GM23248 (cell line): Measurements from ENCODE around the gene GAB3. TPM values are rescaled to one million over a fixed set of nuclear protein-coding genes. Genes with fewer than 3 reads are reported as not detected.
A peak's percentile ranks its signal among the peaks of the same experiment; 100 is the strongest.

Experiments
- DNase-seq: peaks from one replicate; pipeline ENCODE4 v3.0.0-alpha.2; 2015
- H2AFZ ChIP-seq: fragments of 200-600 bp; sonication (generic); 2 replicates; pipeline ENCODE4 v1.6.1; 2016; ENCODE audit warnings: antibody characterized with exemption
- H3F3A ChIP-seq: fragments of 200-600 bp; sonication (generic); 2 replicates; pipeline ENCODE4 v1.6.1; 2016; ENCODE audit warnings: mild to moderate bottlenecking, antibody characterized with exemption, mixed run types; ENCODE audit not compliant: insufficient read depth
- H3K27ac ChIP-seq: fragments of 200-600 bp; sonication (generic); 2 replicates; pipeline ENCODE4 v1.5.1; 2016; ENCODE audit warnings: mild to moderate bottlenecking
- H3K27me3 ChIP-seq: fragments of 200-600 bp; sonication (generic); replicated peaks from 2 replicates; pipeline ENCODE4 v1.6.1; 2016; ENCODE audit warnings: mild to moderate bottlenecking; ENCODE audit not compliant: insufficient read depth
- H3K36me3 ChIP-seq: fragments of 200-600 bp; sonication (generic); 2 replicates; pipeline ENCODE4 v1.6.1; 2016; ENCODE audit warnings: low read depth, mild to moderate bottlenecking
- H3K4me1 ChIP-seq: fragments of 200-600 bp; sonication (generic); 2 replicates; pipeline ENCODE4 v1.6.1; 2016; ENCODE audit warnings: mild to moderate bottlenecking; ENCODE audit not compliant: insufficient read depth
- H3K4me2 ChIP-seq: fragments of 200-600 bp; sonication (generic); one replicate; pipeline ENCODE4 v1.6.1; 2016; ENCODE audit warnings: mild to moderate bottlenecking; ENCODE audit not compliant: unreplicated experiment
- H3K4me3 ChIP-seq: fragments of 200-600 bp; sonication (generic); 2 replicates; pipeline ENCODE4 v1.5.1; 2016; ENCODE audit warnings: mild to moderate bottlenecking
- H3K79me2 ChIP-seq: fragments of 200-600 bp; sonication (generic); 2 replicates; pipeline ENCODE4 v1.6.1; 2016; ENCODE audit warnings: mild to moderate bottlenecking; ENCODE audit not compliant: insufficient read depth
- H3K9ac ChIP-seq: fragments of 200-600 bp; sonication (generic); 2 replicates; pipeline ENCODE4 v1.6.1; 2016; ENCODE audit warnings: mild to moderate bottlenecking
- H3K9me2 ChIP-seq: fragments of 200-600 bp; sonication (generic); 2 replicates; pipeline ENCODE4 v1.6.1; 2016; ENCODE audit warnings: mixed run types, mild to moderate bottlenecking, moderate library complexity; ENCODE audit not compliant: insufficient read depth
- H3K9me3 ChIP-seq: fragments of 200-600 bp; sonication (generic); one replicate; pipeline ENCODE4 v1.6.1; 2017; ENCODE audit warnings: low read depth
- H4K20me1 ChIP-seq: fragments of 200-600 bp; sonication (generic); 2 replicates; pipeline ENCODE4 v1.6.0; 2016; ENCODE audit not compliant: insufficient read depth
- EZH2 ChIP-seq: fragments of 200-600 bp; sonication (generic); IDR thresholded peaks from 2 replicates; pipeline ENCODE4 v1.6.1; 2018; ENCODE audit warnings: antibody characterized with exemption, mild to moderate bottlenecking; ENCODE audit not compliant: insufficient read depth, poor library complexity, severe bottlenecking
- EZH2phosphoT487 ChIP-seq: fragments of 200-600 bp; sonication (generic); IDR thresholded peaks from 2 replicates; pipeline ENCODE4 v1.6.1; 2018; ENCODE audit warnings: antibody characterized with exemption, moderate library complexity, mild to moderate bottlenecking, low read depth; ENCODE audit not compliant: insufficient read depth
- WGBS, 2 experiments: methylation state at CpG; one replicate each; pipeline ENCODE4 v1.1.6; 2015 to 2017; ENCODE audit warnings: low lambda C conversion rate in 2 of 2, low coverage in 1 of 2; ENCODE audit errors: missing lambda C conversion rate in 2 of 2; 5-methylcytosine and 5-hydroxymethylcytosine counted together
- in situ Hi-C: fragments of 300-500 bp; cut with MboI; formaldehyde crosslinking; loops from 2 replicates; pipeline ENCODE4 v1.15.0; 2020
- polyA plus RNA-seq: library from polyadenylated mRNA; unstranded; fragments of >200 nt; fragmentation: Nextera tagmentation; extraction: Ambion mirVana; gene quantifications from 2 replicates; pipeline ENCODE4 v1.2.1, GENCODE V29; 2016
- total RNA-seq: library from RNA; depleted of rRNA; stranded (reverse); fragments of >200 nt; shearing (Covaris generic); gene quantifications from 2 replicates; pipeline ENCODE4 v1.2.3, GENCODE V29; 2014; rRNA removed

The GAB3 gene, protein sequence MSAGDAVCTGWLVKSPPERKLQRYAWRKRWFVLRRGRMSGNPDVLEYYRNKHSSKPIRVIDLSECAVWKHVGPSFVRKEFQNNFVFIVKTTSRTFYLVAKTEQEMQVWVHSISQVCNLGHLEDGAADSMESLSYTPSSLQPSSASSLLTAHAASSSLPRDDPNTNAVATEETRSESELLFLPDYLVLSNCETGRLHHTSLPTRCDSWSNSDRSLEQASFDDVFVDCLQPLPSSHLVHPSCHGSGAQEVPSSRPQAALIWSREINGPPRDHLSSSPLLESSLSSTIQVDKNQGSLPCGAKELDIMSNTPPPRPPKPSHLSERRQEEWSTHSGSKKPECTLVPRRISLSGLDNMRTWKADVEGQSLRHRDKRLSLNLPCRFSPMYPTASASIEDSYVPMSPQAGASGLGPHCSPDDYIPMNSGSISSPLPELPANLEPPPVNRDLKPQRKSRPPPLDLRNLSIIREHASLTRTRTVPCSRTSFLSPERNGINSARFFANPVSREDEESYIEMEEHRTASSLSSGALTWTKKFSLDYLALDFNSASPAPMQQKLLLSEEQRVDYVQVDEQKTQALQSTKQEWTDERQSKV
- total RNA-seq (0.25 and 0.76 TPM in 2 replicates), polyA plus RNA-seq (0.89 and 1.0 TPM in 2 replicates)

DNA sequence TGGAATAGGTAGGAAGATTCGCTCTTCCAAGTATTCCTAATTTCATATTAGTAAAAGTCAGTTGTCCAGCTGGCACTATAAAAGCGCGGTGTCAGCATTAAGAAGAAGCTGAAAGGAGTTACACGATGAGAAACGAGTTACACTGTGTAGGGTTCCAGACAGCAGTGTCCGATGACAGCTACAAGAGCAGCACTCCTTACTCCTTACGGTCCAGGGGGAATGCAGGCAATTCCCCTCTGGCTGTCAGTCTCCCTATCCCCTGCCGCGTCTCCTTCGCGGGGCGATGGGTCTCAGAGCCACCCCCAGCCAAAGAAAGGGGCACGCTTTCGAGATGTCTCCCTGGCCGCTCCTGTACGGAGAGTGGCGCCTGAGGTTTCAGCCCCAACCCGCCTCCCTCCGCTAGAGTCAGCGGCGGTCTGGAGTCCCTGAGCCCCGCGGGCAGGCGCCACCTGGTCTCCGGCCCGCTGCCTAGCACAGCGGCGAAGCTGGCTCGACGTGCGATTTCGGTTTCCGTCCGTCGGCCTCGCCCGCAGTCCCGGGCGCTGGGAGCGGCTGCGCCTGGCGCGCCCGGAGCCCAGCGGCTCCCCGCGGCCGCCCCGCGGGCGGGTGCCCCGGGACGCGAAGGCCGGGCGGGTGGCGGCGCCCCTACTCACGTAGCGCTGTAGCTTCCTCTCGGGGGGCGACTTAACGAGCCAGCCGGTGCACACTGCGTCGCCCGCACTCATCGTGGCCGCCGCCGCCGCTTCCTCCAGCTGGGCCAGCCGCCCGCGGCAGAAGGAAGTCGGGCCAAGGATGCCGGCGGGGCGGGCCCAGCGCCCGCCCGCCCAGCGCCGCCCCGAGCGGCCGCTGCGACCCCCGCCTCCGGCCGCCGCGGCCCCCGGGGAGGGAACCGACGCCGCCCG lies at the start of gene GAB3:
Gene GAB3, minus strand, starts transcription at position 777 of the 902 bp plus-strand sequence. Its CDS starts 52 bp downstream, at position 725.
- peak; percentile 61 for DNase-seq
- Histone ChIP-seq H2AFZ (peak within 1 kb of the TSS; percentile 76), H4K20me1 (no peaks in the 10 kb centered on the region), H3K9me2 (no peaks in the 10 kb centered on the region), H3K4me2 (peak within 1 kb of the TSS; percentile 52), H3K9me3 (no peaks in the 10 kb centered on the region), H3K36me3 (no peaks in the 10 kb centered on the region), H3K27ac (no peak within 1 kb of the TSS), H3K4me3 (peak within 1 kb of the TSS; percentile 68), H3K4me1 (no peaks in the 10 kb centered on the region), H3K79me2 (no peaks in the 10 kb centered on the region), H3K27me3 (no peaks in the 10 kb centered on the region), H3F3A (peaks cover 12% of the 10 kb centered on the region), H3K9ac (peak within 1 kb of the TSS; percentile 58)
- in situ Hi-C loops, result no loop called here
- WGBS, 2 experiments, result 1 to 6% methylated on average over 17 to 44 of the region's 98 CpGs
- TF ChIP-seq EZH2, result no peak
- TF ChIP-seq EZH2phosphoT487, result no peak

DNA sequence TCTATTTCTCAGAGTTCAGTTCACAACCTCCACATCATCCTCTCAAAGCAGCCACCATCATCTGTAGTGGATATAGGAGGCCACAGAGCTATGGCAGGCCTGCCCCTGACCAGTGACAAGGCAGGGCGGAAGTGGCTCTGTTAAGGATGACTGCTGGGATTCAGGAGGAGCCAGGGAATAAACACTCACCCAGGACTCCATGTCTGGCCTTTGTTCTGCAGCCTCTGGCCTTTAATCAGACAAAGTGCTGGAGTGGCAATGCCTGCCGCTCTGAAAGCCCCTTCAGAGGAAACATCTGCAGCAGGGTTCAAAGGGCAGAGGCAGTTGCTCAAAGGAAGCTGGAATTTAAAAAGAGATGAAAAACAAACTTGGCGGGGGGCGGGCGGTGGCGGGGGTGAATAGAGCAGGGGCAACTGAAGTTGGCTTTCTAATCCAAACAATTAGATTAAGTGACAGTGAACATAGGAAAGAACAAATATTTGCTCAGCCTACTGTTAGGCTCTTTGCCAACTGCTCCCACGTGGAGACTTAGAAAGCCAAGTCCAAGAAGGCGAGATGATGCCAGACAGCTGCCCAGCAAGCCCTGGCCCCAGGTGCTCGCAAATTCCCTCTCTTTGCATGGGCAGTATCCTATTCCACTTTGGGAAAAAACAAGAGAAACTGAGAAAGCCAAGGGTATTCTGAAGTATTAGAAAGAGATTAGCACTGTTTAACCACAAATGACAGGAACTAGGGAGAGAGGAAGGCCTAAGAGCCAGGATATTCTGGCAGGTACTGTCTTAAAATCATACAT lies 48.9 kb upstream of the GAB3 start:
- Histone ChIP-seq H3K27ac (peak overlapping the region; percentile 79), H3K79me2 (peaks cover 8% of the 10 kb centered on the region; the same call in 1 of the 2 replicates), H3K4me3 (no peak overlapping the region), H3F3A (peaks cover 10% of the 10 kb centered on the region; the same call in 1 of the 2 replicates), H4K20me1 (no peaks in the 10 kb centered on the region), H3K36me3 (no peaks in the 10 kb centered on the region), H3K9me3 (no peaks in the 10 kb centered on the region), H2AFZ (no peak overlapping the region), H3K4me1 (peaks cover 10% of the 10 kb centered on the region), H3K9ac (peak overlapping the region; percentile 30), H3K4me2 (peak overlapping the region; percentile 42), H3K27me3 (no peaks in the 10 kb centered on the region), H3K9me2 (no peaks in the 10 kb centered on the region)
- 83 to 86% methylated on average over 7 to 9 of the region's 9 CpGs for WGBS, 2 experiments
- no peak for TF ChIP-seq EZH2phosphoT487
- TF ChIP-seq EZH2, result no peak
- in situ Hi-C loops, result no loop called here
- no peak for DNase-seq

DNA sequence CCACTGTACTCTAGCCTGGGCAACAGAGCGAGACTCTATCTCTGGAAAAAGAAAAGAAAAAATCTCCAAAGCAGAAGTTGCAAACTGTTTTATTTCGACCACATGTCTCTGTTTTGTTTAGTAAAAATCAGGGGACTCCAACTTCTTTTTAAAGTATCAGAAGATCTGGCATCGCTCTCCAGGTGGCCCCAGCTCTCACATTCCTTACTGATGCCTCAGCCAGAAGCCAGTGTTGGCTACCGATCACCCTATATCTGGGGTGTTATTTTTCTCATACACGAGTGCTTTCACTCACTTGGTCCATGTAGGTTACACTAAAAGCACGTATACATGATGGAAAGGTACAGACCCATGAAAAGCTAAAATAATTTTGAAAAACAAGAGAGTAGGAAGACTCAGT lies 46.1 kb upstream of the GAB3 start:
- peaks cover 10% of the 10 kb centered on the region; the same call in 1 of the 2 replicates for H3F3A ChIP-seq
- no peaks in the 10 kb centered on the region for H3K9me2 ChIP-seq
- H3K36me3 ChIP-seq, result no peaks in the 10 kb centered on the region
- H4K20me1 ChIP-seq, result no peaks in the 10 kb centered on the region
- 81 to 92% methylated on average over 6 of the region's 6 CpGs for WGBS, 2 experiments
- TF ChIP-seq EZH2 (no peak), EZH2phosphoT487 (no peak)
- in situ Hi-C loops, result no loop called here
- H3K4me2 ChIP-seq, result no peak overlapping the region
- H3K4me3 ChIP-seq, result no peak overlapping the region
- H3K27ac ChIP-seq, result no peak overlapping the region
- no peaks in the 10 kb centered on the region for H3K9me3 ChIP-seq
- H3K4me1 ChIP-seq, result peaks cover 10% of the 10 kb centered on the region
- no peak for DNase-seq
- peaks cover 8% of the 10 kb centered on the region; the same call in 1 of the 2 replicates for H3K79me2 ChIP-seq
- H3K9ac ChIP-seq, result no peak overlapping the region
- no peak overlapping the region for H2AFZ ChIP-seq
- H3K27me3 ChIP-seq, result no peaks in the 10 kb centered on the region
